Mammary epithelial cell (primary cell): Measurements from ENCODE around the gene UNC5C.

ENCODE experiments used
- CTCF ChIP-seq, 2 donors: IDR thresholded peaks in 1 of 2; conservative IDR thresholded peaks in 1 of 2; 2 replicates each; pipeline ENCODE4 v1.5.1; 2011 to 2012; ENCODE audit warnings: inconsistent platforms in 2 of 2, low read length in 2 of 2, mild to moderate bottlenecking in 2 of 2, control low read depth in 1 of 2, low read depth in 1 of 2; ENCODE audit not compliant: insufficient read depth in 1 of 2; ENCODE audit errors: extremely low read depth in 1 of 2
- EZH2 ChIP-seq: IDR thresholded peaks from 2 replicates; pipeline ENCODE4 v1.6.1; 2012; ENCODE audit warnings: low read length, inconsistent platforms, borderline replicate concordance

GRCh38 chr4:95540227-95540626 is 8.5 kb downstream of the UNC5C start:
- TF ChIP-seq CTCF (conservative IDR thresholded peaks at IDR 0.05 in 1 of 2, IDR thresholded peaks at IDR 0.05 in 1 of 2; ENCODE audit: extremely low read depth in 1 of 2, insufficient read depth in 1 of 2, low read depth in 1 of 2, low read length in 2 of 2) (no peak), EZH2 (no peak)
